Measurements from ENCODE around the gene TUBA8.
"Not testable (repeated sequence)": the region's sequence is repeated elsewhere in the genome, so short reads cannot be mapped to it uniquely, and the experiment has no call there.

TUBA8 gene

GRCh38 chr22:18136563-18137320 is 26.1 kb downstream of the TUBA8 start:
- no peak for DNase-seq

- not testable (repeated sequence) for DNase-seq
These were observed 30.4 kb downstream of the TUBA8 start for GRCh38 chr22:18141004-18141403.

GRCh38 chr22:18144105-18144504 is 33.5 kb downstream of the TUBA8 start:
- no peak for DNase-seq

- no peak for DNase-seq
These were observed 35.2 kb downstream of the TUBA8 start for GRCh38 chr22:18145676-18146388.

- no peak for DNase-seq
These were observed 35.8 kb downstream of the TUBA8 start for GRCh38 chr22:18146389-18146753.

- DNase-seq: no peak
These were observed 37.2 kb downstream of the TUBA8 start for GRCh38 chr22:18147791-18148190.

GRCh38 chr22:18148293-18148965 is 37.8 kb downstream of the TUBA8 start:
- DNase-seq: no peak

- DNase-seq: no peak
These were observed 41.9 kb downstream of the TUBA8 start for GRCh38 chr22:18152519-18152918.

- DNase-seq: no peak
These were observed 44.3 kb downstream of the TUBA8 start for GRCh38 chr22:18154821-18155390.

- DNase-seq: not testable (repeated sequence)
These were observed 44.9 kb downstream of the TUBA8 start for GRCh38 chr22:18155546-18155945.

GRCh38 chr22:18156878-18157713 is 46.5 kb downstream of the TUBA8 start:
- peak; percentile 78 for DNase-seq

GRCh38 chr22:18157714-18158028 is 47.1 kb downstream of the TUBA8 start:
- no peak for DNase-seq

- DNase-seq: not testable (repeated sequence)
These were observed 50.0 kb downstream of the TUBA8 start for GRCh38 chr22:18160641-18161040.

GRCh38 chr22:18163843-18164242 is 53.2 kb downstream of the TUBA8 start:
- peak; percentile 50 for DNase-seq

- not testable (repeated sequence) for DNase-seq
These were observed 54.0 kb downstream of the TUBA8 start for GRCh38 chr22:18164584-18164983.

- DNase-seq: not testable (repeated sequence)
These were observed 54.7 kb downstream of the TUBA8 start for GRCh38 chr22:18165356-18165755.

- DNase-seq: not testable (repeated sequence)
These were observed 59.7 kb downstream of the TUBA8 start for GRCh38 chr22:18170284-18170683.

GRCh38 chr22:18172203-18172602 is 61.6 kb downstream of the TUBA8 start:
- not testable (repeated sequence) for DNase-seq

- DNase-seq: not testable (repeated sequence)
These were observed 62.2 kb downstream of the TUBA8 start for GRCh38 chr22:18172776-18173175.

GRCh38 chr22:18173441-18173840 is 62.8 kb downstream of the TUBA8 start:
- not testable (repeated sequence) for DNase-seq

All from activated CD4-positive, alpha-beta T cell treated with anti-CD3 and anti-CD28 coated beads, Interleukin-2, Interleukin-6, amounts not matched to agents 100 ng/mL and 50 ng/mL, durations not matched to agents 16 hours and 8 hours (primary cell).